Measurements from ENCODE around the gene GPR152. TPM values are rescaled to one million over a fixed set of nuclear protein-coding genes. Genes with fewer than 3 reads are reported as not detected.

The GPR152 gene
- total RNA-seq, 1 experiment from 2014 or later, result not detected

- Histone ChIP-seq H2BK15ac (ENCODE audit: low read depth, low read length) (no peak overlapping the region), H3K27ac (ENCODE audit: insufficient read length, low read depth, low read length) (no peak overlapping the region), H4K5ac (ENCODE audit: insufficient read length, low read depth, low read length) (no peak overlapping the region), H2AK5ac (ENCODE audit: insufficient read length, low read length) (no peak overlapping the region), H2BK120ac (ENCODE audit: low read depth, low read length, poor library complexity, severe bottlenecking) (no peak overlapping the region), H4K8ac (replicated peaks; ENCODE audit: insufficient read length, low read depth, low read length) (no peak overlapping the region), H2BK20ac (ENCODE audit: low read depth, low read length, poor library complexity, severe bottlenecking) (no peak overlapping the region), H4K20me1 (ENCODE audit: control insufficient read depth, insufficient read depth, insufficient read length) (no peaks in the 10 kb centered on the region), H3T11ph (ENCODE audit: low read length) (no peak overlapping the region), H3K9me3 (ENCODE audit: control insufficient read depth, low read depth, low read length) (no peaks in the 10 kb centered on the region), H2AFZ (ENCODE audit: low read length) (no peak overlapping the region), H3K56ac (ENCODE audit: insufficient read length, low read depth, low read length) (no peak overlapping the region), H3K27me3 (ENCODE audit: insufficient read depth, low read length) (no peaks in the 10 kb centered on the region), H3K4me2 (ENCODE audit: insufficient read depth, insufficient read length, low read length) (no peak overlapping the region), H4K91ac (ENCODE audit: insufficient read length, low read depth, low read length) (no peak overlapping the region), H3K9ac (ENCODE audit: extremely low read depth, insufficient read length, low read length) (no peak overlapping the region), H3K23ac (ENCODE audit: insufficient read length, low read depth, low read length) (no peak overlapping the region), H3K4ac (ENCODE audit: low read depth, low read length) (no peak overlapping the region), H3K4me1 (ENCODE audit: insufficient read depth, low read length) (no peaks in the 10 kb centered on the region), H2BK12ac (ENCODE audit: insufficient read length, low read depth, low read length) (no peak overlapping the region), H3K14ac (ENCODE audit: insufficient read depth, low read length) (no peak overlapping the region), H3K18ac (ENCODE audit: insufficient read length, low read depth, low read length) (no peak overlapping the region), H3K79me1 (ENCODE audit: insufficient read depth, low read depth, low read length, poor library complexity, severe bottlenecking) (no peaks in the 10 kb centered on the region), H3K79me2 (ENCODE audit: insufficient read depth, low read length) (no peaks in the 10 kb centered on the region), H3K23me2 (ENCODE audit: insufficient read length, low read depth, low read length, poor library complexity, severe bottlenecking) (no peaks in the 10 kb centered on the region), H2BK5ac (ENCODE audit: insufficient read length, low read length) (no peak overlapping the region)
- Mint-ChIP-seq H3K27ac (0 out of 7 replicates have a peak overlapping the region, but pooled peaks of 1 of the 3 experiments have one; percentile 32), H3K36me3 (ENCODE audit: insufficient read depth in 1 of 3, low read depth in 3 of 3) (peaks cover under 1 to 26% (median 6%) of the 10 kb centered on the region in 3 experiments; a peak in 6 of 7 replicates), H3K4me1 (no peaks in the 10 kb centered on the region), H3K4me3 (no peak overlapping the region), H3K9me3 (no peaks in the 10 kb centered on the region), H3K27me3 (ENCODE audit: low read depth) (no peaks in the 10 kb centered on the region)
- WGBS (ENCODE audit: extremely low coverage, insufficient read length, low lambda C conversion rate), result no CpG with 5 or more reads among the region's 16 CpGs
- no peak for TF ChIP-seq CTCF (conservative IDR thresholded peaks at IDR 0.05)
- DNase-seq, result no peak
Measured at GRCh38 chr11:67495234-67496005, 42.9 kb upstream of the GPR152 start.
